Stimulated activated CD4-positive, alpha-beta T cell treated with anti-CD3 and anti-CD28 coated beads, Interleukin-15, amount 100 ng/mL, for 1 hour (primary cell): Measurements from ENCODE around the gene TYMP.

ENCODE experiments used
- DNase-seq, 2 donors: peaks; one replicate each; pipeline ENCODE4 v3.0.0-alpha.2; 2020; ENCODE audit warnings: low read depth in 1 of 2, low spot score in 1 of 2

TYMP gene

GRCh38 chr22:50506611-50507420 lies 23.0 kb downstream of the TYMP start:
- no peak for DNase-seq

GRCh38 chr22:50505776-50506610 lies 23.8 kb downstream of the TYMP start:
- no peak for DNase-seq

GRCh38 chr22:50505276-50505775 lies 24.5 kb downstream of the TYMP start:
- no peak for DNase-seq

GRCh38 chr22:50504369-50505211 lies 25.2 kb downstream of the TYMP start:
- DNase-seq, result no peak

GRCh38 chr22:50503475-50504145 lies 26.2 kb downstream of the TYMP start:
- no peak for DNase-seq

- no peak for DNase-seq
Measured at GRCh38 chr22:50502628-50503474, 27.0 kb downstream of the TYMP start.

- DNase-seq, result no peak
Measured at GRCh38 chr22:50502096-50502495, 27.7 kb downstream of the TYMP start.

GRCh38 chr22:50500452-50500851 lies 29.4 kb downstream of the TYMP start:
- DNase-seq, result no peak

GRCh38 chr22:50498322-50498890 lies 31.4 kb downstream of the TYMP start:
- peak; percentile 38 to 40 for DNase-seq

- no peak for DNase-seq
Measured at GRCh38 chr22:50497093-50497492, 32.7 kb downstream of the TYMP start.

- DNase-seq, result no peak
Measured at GRCh38 chr22:50490531-50491308, 39.1 kb downstream of the TYMP start.

- DNase-seq, result no peak
Measured at GRCh38 chr22:50489363-50490243, 40.2 kb downstream of the TYMP start.

GRCh38 chr22:50488886-50489285 lies 40.9 kb downstream of the TYMP start:
- DNase-seq, result no peak

GRCh38 chr22:50488006-50488677 lies 41.7 kb downstream of the TYMP start:
- no peak for DNase-seq

- DNase-seq, result no peak
Measured at GRCh38 chr22:50487290-50488005, 42.4 kb downstream of the TYMP start.

GRCh38 chr22:50486561-50487289 lies 43.1 kb downstream of the TYMP start, which contains the start of gene MIOX:
TSS of gene MIOX (plus strand) at chr22:50486859. CDS start at chr22:50486898, 39 bp downstream.
- DNase-seq, result no peak
